HS-5 (cell line): ENCODE measurements around the gene PARP11.

Source experiments
- DNase-seq: peaks from one replicate; pipeline ENCODE4 v3.0.0-alpha.2; 2012; ENCODE audit warnings: low read depth

PARP11 gene

GRCh38 chr12:3770891-3771290 lies 102.3 kb downstream of the PARP11 start:
- DNase-seq: peak; percentile 66

GRCh38 chr12:3768911-3769447 lies 104.2 kb downstream of the PARP11 start:
- no peak for DNase-seq

- DNase-seq: no peak
Measured at GRCh38 chr12:3761116-3761735, 112.0 kb downstream of the PARP11 start.

GRCh38 chr12:3759878-3760277 lies 113.3 kb downstream of the PARP11 start:
- DNase-seq: no peak
